Hypothalamus (tissue), 51 donors: ENCODE measurements around the gene MRPL9.

Experiments used
- DNase-seq, 51 donors: peaks; one replicate each; lab custom pipeline; 2025; lab: John Stamatoyannopoulos, UW

Gene MRPL9

GRCh38 chr1:151762941-151763921 is at the start of gene MRPL9:
Gene MRPL9, minus strand, starts transcription at chr1:151763496. Its CDS starts 17 bp downstream, at chr1:151763479.
- DNase-seq = peak; percentile 18 to 87 (median 73)

DNA sequence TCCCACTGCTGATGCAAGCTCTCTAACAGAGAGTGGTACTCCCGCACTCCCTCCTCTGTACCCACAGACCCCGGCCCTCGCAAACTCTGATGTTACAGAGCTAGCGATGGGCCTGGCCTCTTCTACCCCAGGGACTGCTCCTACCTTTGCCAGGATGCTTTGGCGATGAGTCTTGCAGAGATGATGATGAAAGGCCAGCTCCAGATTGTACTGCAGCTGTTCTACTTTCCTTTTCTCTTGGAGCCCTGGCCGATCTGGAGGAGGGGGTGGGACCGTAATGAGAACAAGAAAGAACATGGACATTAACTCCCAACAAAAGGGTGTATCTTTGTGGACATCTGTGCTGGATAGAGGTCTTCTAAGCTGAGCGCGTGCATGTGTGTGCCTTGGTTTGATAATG is 47.9 kb upstream of the MRPL9 start:
- peak in 1 of 51 donors; percentile 1 for DNase-seq

- no peak for DNase-seq
Observed at GRCh38 chr1:151809985-151810556, 46.8 kb upstream of the MRPL9 start.

DNA sequence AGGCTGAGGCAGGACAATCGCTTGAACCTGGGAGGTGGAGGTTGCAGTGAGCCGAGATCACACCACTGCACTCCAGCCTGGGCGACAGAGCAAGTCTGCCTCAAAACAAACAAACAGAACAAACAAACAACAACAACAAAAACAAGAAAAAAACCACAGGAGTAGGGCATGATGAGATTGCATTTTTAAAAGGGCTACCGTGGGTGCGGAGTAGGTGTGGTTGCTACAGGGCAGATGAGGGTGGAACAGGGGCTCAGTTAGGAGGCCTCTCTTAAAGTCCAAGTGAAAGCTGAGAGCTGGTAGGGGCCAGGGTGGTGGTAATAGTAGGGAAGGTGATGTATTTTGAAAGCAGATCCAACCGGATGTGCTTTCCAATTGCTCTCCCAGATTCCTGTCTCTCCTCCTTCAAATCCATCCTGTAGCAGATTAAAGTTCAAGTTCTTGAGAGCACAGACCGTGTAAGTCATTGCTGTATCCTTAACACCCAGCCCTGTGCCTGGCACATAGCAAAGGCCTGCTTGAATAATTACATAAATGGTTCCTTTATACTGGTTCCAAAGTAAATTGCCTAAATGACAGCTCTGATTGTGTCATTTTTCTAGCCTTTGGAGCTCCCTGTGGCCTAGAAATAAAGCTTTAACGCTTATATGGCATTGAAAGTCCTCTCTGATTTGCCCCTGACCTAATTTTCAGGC is 46.1 kb upstream of the MRPL9 start:
- DNase-seq = peak in 1 of 51 donors; percentile 7

DNA sequence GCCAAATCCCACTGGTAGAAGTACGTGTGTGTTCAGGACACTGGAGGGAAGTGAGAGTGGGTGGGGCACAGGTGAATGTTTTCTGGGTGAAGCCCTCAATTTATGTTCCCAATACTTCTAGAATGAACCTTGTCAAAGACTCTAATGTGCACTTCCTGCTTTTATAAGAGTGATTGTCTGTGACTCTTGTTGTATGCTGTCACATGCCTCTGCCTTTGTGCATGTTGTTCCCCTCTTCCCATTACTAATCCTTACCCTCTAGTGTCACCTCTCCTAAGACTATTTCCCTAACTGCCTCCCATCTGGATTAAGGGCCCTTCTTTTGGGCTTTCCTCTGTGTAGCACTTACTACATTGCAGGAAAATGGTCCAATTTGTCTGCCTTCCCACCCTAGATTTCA is 44.5 kb upstream of the MRPL9 start:
- no peak for DNase-seq

DNA sequence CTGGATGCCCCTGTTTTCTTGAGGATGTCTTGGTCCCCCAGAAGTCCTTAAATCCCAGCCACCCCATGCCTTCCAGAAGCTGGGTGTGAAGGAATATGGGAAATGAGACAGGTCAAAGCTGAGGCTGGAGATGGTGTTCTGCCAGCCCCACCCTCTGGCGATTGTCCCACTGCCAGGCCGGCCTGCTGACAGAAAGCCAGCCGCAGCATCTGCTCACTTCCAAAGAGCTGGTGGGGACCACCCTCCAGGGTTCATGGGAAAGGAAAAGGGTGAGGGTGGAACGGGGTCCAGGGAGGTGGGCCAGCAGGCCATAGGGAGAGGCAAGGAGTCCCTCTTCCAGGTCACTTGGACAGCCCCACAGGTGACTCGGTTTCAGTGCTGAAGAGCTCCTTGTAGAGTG is 43.8 kb upstream of the MRPL9 start:
- DNase-seq = no peak

GRCh38 chr1:151806170-151806569 is 42.9 kb upstream of the MRPL9 start:
- no peak for DNase-seq

GRCh38 chr1:151805066-151805820 is 41.9 kb upstream of the MRPL9 start, which contains the start of gene LINGO4:
Gene LINGO4, minus strand, starts transcription at chr1:151805419. Its CDS starts 2,715 bp downstream, at chr1:151802704.
- peak in 1 of 51 donors; percentile 5 for DNase-seq

GRCh38 chr1:151803915-151804314 is 40.6 kb upstream of the MRPL9 start:
- DNase-seq = no peak

- DNase-seq = no peak
Observed at GRCh38 chr1:151803164-151803563, 39.9 kb upstream of the MRPL9 start.

DNA sequence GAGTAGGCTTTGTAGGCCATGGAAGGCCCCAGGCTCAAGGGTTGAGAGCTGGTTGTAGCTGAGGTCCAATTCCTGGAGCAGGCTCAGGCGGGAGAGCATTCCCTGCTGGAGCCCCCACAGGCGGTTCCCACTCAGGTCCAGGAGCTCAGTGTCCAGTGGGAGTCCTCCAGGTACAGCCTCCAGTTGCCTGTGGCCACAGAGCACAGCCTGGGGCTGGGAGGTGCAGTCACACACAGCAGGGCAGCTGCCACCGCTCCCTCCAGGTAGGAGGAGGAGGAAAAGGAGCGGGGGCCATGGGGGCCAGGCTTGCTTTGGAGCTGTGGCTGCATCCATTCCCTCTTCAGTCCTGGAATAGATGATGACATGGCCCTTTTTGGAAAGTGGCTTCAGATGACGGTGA is 39.1 kb upstream of the MRPL9 start:
- DNase-seq = no peak

GRCh38 chr1:151801846-151802245 is 38.5 kb upstream of the MRPL9 start:
- no peak for DNase-seq

DNA sequence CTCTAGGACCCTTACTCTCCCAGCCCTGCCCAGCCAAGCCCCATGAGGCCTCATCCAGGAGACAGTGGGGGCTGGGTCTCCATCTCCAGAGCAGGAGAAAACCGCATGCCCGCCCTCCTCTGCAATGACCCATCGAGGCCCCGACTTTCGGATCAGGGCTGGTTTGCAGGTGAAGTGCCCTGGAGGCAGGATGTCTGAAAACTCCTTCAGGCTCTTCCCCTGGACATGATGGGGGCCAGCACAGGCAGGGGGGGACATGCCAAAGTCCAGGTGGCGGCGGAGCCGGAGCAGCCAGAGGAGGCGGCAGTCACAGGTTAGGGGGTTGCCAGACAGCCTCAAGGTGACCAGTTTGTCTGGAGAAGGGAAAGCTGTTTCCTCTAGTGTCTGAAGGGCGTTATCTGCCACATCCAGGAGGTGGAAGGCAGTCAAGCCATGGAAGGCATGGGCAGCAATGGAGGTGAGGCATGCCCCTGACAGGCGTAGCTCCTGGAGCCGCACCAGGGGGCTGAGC is 38.1 kb upstream of the MRPL9 start:
- no peak for DNase-seq

- no peak for DNase-seq
Observed at GRCh38 chr1:151800830-151801229, 37.5 kb upstream of the MRPL9 start.

DNA sequence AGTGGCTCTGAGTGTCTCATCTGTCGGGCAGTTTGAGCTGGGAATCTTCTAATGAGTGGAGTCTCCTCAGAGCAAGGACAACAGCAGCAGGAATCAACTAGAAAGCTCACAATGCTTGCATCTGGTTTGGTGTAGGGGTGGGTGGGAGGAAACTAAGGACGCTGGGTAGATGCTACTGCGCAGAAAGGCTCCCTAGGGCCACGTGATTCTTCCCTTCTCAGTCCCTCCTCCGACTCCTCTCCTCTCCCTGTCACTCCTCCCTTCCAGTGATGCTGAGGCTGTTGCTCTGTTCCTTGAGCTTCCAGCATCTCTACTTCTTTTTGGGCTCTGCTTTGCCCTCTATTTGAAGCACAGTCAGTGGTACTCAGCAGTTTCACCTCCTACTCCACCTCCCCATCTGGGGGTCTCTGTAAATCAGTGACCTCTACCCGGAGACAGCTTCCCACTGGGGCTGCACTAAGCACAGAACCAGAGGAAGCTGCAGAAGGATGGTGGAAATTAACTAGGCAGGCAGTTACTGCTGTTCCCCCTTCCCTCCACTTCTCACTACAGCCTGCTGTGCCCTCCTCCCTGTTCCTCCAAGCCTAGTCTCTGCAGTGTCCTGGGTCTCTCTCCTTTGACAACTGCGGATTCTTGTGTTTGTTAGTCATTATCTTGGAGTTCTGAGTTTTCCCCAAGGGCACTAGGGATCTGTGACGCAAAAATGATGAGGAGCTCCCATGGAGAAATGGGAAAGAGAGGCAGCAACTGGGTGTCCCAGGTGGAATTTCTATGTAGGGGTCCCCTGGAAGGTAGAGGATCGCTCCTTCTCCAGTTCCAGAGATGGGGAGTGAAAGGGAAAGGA is 36.1 kb upstream of the MRPL9 start:
- peak in 6 of 51 donors; percentile 2 to 43 (median 12) for DNase-seq

DNA sequence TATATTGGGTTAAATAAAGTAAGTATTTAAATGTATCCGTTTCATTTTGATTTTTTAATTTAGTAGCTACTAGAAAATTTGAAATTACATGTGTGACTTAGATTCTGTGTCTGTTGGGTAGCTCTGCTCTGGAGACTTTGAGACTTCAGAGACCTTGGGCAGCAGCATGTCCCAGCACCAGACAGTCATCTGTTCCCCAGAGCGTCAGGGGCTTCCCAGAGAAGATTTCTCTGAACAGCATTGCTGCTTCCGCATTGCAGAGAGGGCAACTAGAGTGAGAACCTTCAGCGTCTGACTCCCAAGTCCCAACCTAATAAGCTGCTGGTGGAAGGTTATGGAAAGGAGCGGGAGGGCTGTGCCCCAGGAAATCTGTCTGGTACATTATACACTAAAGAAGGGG is 35.3 kb upstream of the MRPL9 start:
- no peak for DNase-seq

DNA sequence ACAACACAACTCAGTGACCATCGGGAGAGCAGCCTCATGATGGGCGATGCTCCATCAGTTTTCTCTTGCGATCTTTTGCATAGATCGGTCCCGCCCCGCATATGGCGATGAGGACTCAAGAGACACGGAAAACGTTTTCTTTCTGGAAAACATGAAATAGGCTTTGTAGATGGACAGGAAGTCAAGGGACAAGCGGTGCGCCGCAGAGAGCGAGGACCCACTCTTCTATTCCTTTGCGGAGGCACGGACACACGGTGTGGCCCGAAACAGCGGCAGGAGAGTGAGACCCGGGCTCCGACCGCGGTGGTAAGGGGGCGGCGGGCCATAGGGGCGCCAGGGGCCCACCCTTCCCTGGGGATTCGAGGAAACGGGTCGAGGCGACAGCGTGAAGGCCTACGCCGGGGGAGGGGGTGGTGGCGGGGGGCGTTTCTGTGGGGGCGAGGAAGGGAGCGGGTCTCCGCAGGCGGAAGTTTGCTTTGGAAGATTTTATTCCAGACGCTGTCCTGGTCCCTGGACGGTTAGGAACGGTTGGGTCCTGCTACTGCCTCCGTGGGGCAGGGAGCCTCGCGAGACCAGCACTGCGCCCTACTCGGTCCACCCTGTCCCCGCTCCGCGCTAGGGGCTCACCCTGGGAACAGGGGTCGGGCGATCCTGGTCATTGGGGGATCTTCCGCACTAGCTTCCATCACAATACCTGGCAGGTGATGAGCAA is 27.8 kb upstream of the MRPL9 start:
- DNase-seq = peak in 6 of 51 donors; percentile 23 to 53 (median 32)

- peak; percentile 74 to 99 (median 97) for DNase-seq
Observed at GRCh38 chr1:151790071-151790939, 27.0 kb upstream of the MRPL9 start, which contains the start of gene TDRKH. Gene TDRKH, minus strand, starts transcription at chr1:151790500. Its CDS starts 7,478 bp downstream, at chr1:151783022.
